HepG2 (cell line): ENCODE results near the gene RABEP1. TPM values are rescaled to one million over a fixed set of nuclear protein-coding genes. Genes with fewer than 3 reads are reported as not detected.

Experiments
- ATAC-seq: fragments of 200-7000 bp; cut with Tn5 transposase; 3 replicates; pipeline ENCODE4 v1.9.1; 2020; ENCODE audit warnings: mild to moderate bottlenecking, moderate library complexity
- BruUV-seq: library from RNA; stranded (reverse); fragments of 400-500 nt; replicated peaks from 2 replicates; lab custom pipeline; 2021; lab: Mats Ljungman, UMichigan
- CTCF ChIA-PET: fragments of 300-600 bp; formaldehyde crosslinking; extraction: SDS; loops from one replicate; lab custom pipeline; 2021; ENCODE audit warnings: low total read pairs, inconsistent platforms, low intra/inter-chr PET ratio; lab: Yijun Ruan, JAX
- POLR2A ChIA-PET: fragments of 350-600 bp; sonication (Branson Sonifier 250); formaldehyde crosslinking; loops from one replicate; lab custom pipeline; 2020; ENCODE audit warnings: antibody characterized with exemption, inconsistent platforms; lab: Yijun Ruan, JAX
- DNase-seq: peaks from one replicate; pipeline ENCODE4 v3.0.0-alpha.2; 2015; ENCODE audit warnings: low spot score
- FAIRE-seq: peaks from 3 replicates; lab custom pipeline; 2011; peaks lifted over from hg19 to GRCh38; lab: Jason Lieb, UNC
- H2AFZ ChIP-seq: one replicate; pipeline ENCODE4 v1.6.1; 2011; ENCODE audit warnings: low read length, inconsistent platforms
- H3K27ac ChIP-seq: fragments of 300-600 bp; 3 replicates; pipeline ENCODE4 v1.8.0; 2011; ENCODE audit warnings: mixed run types, mild to moderate bottlenecking, mixed read lengths, low read length, inconsistent platforms; ENCODE audit not compliant: insufficient read depth; ENCODE audit errors: extremely low read length
- H3K27me3 ChIP-seq, 2 experiments: fragments of 200-600 bp in 1 of 2; 2 replicates in 1 of 2; 3 replicates in 1 of 2; pipeline versions ENCODE4 v1.6.0 to v1.8.0; 2011; ENCODE audit warnings: low read length in 2 of 2, mild to moderate bottlenecking in 2 of 2, moderate library complexity in 2 of 2, inconsistent platforms in 1 of 2; ENCODE audit not compliant: insufficient read depth in 2 of 2, control insufficient read depth in 1 of 2
- H3K36me3 ChIP-seq, 2 experiments: fragments of 200-600 bp in 1 of 2; replicated peaks in 1 of 2; 2 replicates in 1 of 2; 3 replicates in 1 of 2; pipeline versions ENCODE4 v1.5.1 to v1.8.0; 2011; ENCODE audit warnings: low read length in 2 of 2, inconsistent platforms in 1 of 2; ENCODE audit not compliant: insufficient read depth in 2 of 2, control insufficient read depth in 1 of 2
- H3K4me1 ChIP-seq: 2 replicates; pipeline ENCODE4 v1.5.1; 2012; ENCODE audit warnings: low read length, inconsistent platforms; ENCODE audit not compliant: insufficient read depth
- H3K4me2 ChIP-seq: 2 replicates; pipeline ENCODE4 v1.6.0; 2011; ENCODE audit warnings: low read depth, low read length, inconsistent platforms
- H3K4me3 ChIP-seq, 3 experiments: fragments of 200-600 bp in 1 of 3; sonication (generic), shearing (Covaris generic) in 1 of 3; replicated peaks in 1 of 3; 2 replicates each; pipeline ENCODE4 v1.5.1; 2011 to 2016; ENCODE audit warnings: low read length in 3 of 3, inconsistent platforms in 2 of 3, low read depth in 2 of 3, mild to moderate bottlenecking in 2 of 3, control low read depth in 1 of 3, mixed read lengths in 1 of 3; ENCODE audit not compliant: insufficient read depth in 1 of 3
- H3K79me2 ChIP-seq: one replicate; pipeline ENCODE4 v1.6.1; 2011; ENCODE audit warnings: low read length, inconsistent platforms; ENCODE audit not compliant: insufficient read depth
- H3K9ac ChIP-seq: 2 replicates; pipeline ENCODE4 v1.6.0; 2011; ENCODE audit warnings: mild to moderate bottlenecking, low read depth, low read length, inconsistent platforms; ENCODE audit not compliant: insufficient read depth
- H3K9me3 ChIP-seq: 2 replicates; pipeline ENCODE4 v1.5.1; 2012; ENCODE audit warnings: mild to moderate bottlenecking, low read length
- H4K20me1 ChIP-seq: 2 replicates; pipeline ENCODE4 v1.6.0; 2011; ENCODE audit warnings: inconsistent platforms, mild to moderate bottlenecking, low read length, moderate library complexity; ENCODE audit not compliant: insufficient read depth
- CC2D1A ChIP-seq: sonication (generic); formaldehyde crosslinking; IDR thresholded peaks from 2 replicates; pipeline ENCODE4 v1.8.1; 2023; ENCODE audit warnings: mild to moderate bottlenecking, missing genetic modification reagents
- NFIC ChIP-seq: IDR thresholded peaks from 2 replicates; pipeline ENCODE4 v1.6.1; 2012; ENCODE audit warnings: mild to moderate bottlenecking, low read length, inconsistent platforms
- SALL1 ChIP-seq: sonication (generic); formaldehyde crosslinking; IDR thresholded peaks from 2 replicates; pipeline ENCODE4 v1.8.0; 2022; ENCODE audit warnings: mild to moderate bottlenecking, missing genetic modification reagents
- ZKSCAN8 ChIP-seq: IDR thresholded peaks from 2 replicates; pipeline ENCODE4 v1.6.1; 2016; ENCODE audit warnings: borderline replicate concordance, missing genetic modification reagents, missing compliant biosample characterization
- ZNF432 ChIP-seq: sonication (generic); formaldehyde crosslinking; IDR thresholded peaks from 2 replicates; pipeline ENCODE4 v1.5.0; 2020; ENCODE audit warnings: missing genetic modification reagents, mild to moderate bottlenecking, borderline replicate concordance
- WGBS: methylation state at CpG from one replicate; pipeline ENCODE4 v1.1.6; 2017; ENCODE audit warnings: low lambda C conversion rate; 5-methylcytosine and 5-hydroxymethylcytosine counted together
- in situ Hi-C: cut with HindIII; loops from 2 replicates; pipeline ENCODE4 v1.10.0; 2017; ENCODE audit warnings: low pct_unique_long_range_greater_than_20kb; ENCODE audit not compliant: extremely low pct_ligation_motif_present
- intact Hi-C: fragments of 100-400 bp; cut with micrococcal nuclease; formaldehyde crosslinking; loops from one replicate; pipeline ENCODE4 v1.10.0; 2022; ENCODE audit not compliant: unreplicated experiment
- polyA plus RNA-seq, 8 experiments: library from polyadenylated mRNA; depleted of rRNA in 3 of 8; stranded (reverse) in 7 of 8; unstranded in 1 of 8; fragments of >200 nt; fragmentation: Illumina TruSeq in 4 of 8; extraction: Trizol in 4 of 8; gene quantifications; 2 replicates each; pipeline versions ENCODE4 v1.2.1 to v1.2.3, GENCODE V29; 2011 to 2016; ENCODE audit warnings: low read depth in 4 of 8, missing spikeins in 1 of 8, mixed read lengths in 1 of 8; ENCODE audit not compliant: insufficient read depth in 1 of 8
- total RNA-seq, 5 experiments: library from RNA; depleted of rRNA; stranded (reverse); fragments of >200 nt; fragmentation: Illumina TruSeq; extraction: Trizol; gene quantifications; 2 replicates each; pipeline ENCODE4 v1.2.3, GENCODE V29; 2016; ENCODE audit warnings: low read depth in 1 of 5
- TF ChIP-seq, protein P1 (sequence below), 2 experiments: sonication (generic) in 1 of 2; formaldehyde crosslinking in 1 of 2; IDR thresholded peaks; 2 replicates each; pipeline versions ENCODE4 v1.5.1 to v1.6.1; 2011 to 2020; ENCODE audit warnings: borderline replicate concordance in 1 of 2, low read depth in 1 of 2, low read length in 1 of 2, mild to moderate bottlenecking in 1 of 2, missing genetic modification reagents in 1 of 2, moderate library complexity in 1 of 2
- TF ChIP-seq, protein P2 (sequence below): sonication (generic); formaldehyde crosslinking; IDR thresholded peaks from 2 replicates; pipeline ENCODE4 v1.9.0; 2021; ENCODE audit warnings: missing genetic modification reagents, borderline replicate concordance
- TF ChIP-seq, protein P3 (sequence below): sonication (generic); IDR thresholded peaks from 2 replicates; pipeline ENCODE4 v1.6.1; 2016; ENCODE audit warnings: low read depth, borderline replicate concordance

Gene RABEP1
- total and polyA plus RNA-seq, 2 of the 13 experiments (the other 11 are each of a cell fraction or from before 2014, with no cell fraction given): 13.7 to 41.5 TPM

DNA sequence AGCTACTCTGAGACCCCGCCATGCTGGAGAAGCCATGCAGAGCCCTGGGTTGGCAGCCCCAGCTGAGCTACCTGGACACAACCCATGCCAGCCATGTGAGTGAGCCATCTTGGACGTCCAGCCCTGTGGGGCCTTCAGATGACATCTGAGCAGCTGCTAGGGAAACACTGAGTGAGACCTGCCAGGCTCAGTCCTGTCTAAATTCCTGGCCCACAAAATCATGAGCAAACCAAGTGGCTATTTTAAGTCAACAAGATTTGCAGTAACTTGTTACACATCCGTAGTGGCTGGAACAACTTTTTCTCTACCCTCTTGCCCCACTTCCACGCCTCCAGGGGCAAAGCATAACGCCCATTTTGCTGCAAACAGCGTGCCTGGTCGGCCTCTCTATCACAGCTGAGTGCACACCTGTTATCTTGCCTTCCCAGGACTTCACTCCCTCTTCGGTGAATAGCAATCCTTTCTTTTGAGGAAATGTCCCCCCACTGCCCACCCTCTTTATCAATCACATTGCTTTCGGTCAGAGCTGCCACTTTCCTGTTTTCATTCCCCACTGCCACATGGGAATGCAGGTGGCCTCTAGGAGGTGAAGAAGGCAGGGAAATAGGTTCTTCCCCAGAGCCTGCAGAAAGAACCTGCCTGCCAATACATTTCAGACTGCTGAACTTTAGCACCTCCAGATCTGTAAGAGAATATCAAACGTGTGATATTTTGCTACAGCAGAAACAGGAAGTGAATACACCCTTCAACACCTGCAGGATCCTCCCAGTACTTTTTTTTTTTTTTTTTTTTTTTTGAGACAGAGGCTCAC is 40.0 kb upstream of the RABEP1 start:
- ChIA-PET POLR2A (interaction anchor here (0.8 kb wide), 1 partner anchor 30 kb away, joined by 3 read pairs; no protein-coding TSS in a partner anchor), CTCF (no interaction called here)
- Histone ChIP-seq H3K4me2 (peak overlapping the region; percentile 48), H3K27ac (no peak overlapping the region), H3K9ac (no peak overlapping the region), H2AFZ (peak overlapping the region; percentile 63), H3K36me3 (no peaks in the 10 kb centered on the region), H3K9me3 (no peaks in the 10 kb centered on the region), H4K20me1 (peaks cover 7% of the 10 kb centered on the region; the same call in 1 of the 2 replicates), H3K79me2 (no peaks in the 10 kb centered on the region), H3K27me3 (0 out of 5 replicates have a peak, but pooled peaks cover 0 to 2% of the 10 kb centered on the region in 2 experiments), H3K4me3 (no peak overlapping the region), H3K4me1 (peaks cover 25% of the 10 kb centered on the region)
- FAIRE-seq: no peak
- ATAC-seq: peak; percentile 28; the same call in 2 of the 3 replicates
- no peak for DNase-seq
- 10% methylated on average over 9 of the region's 10 CpGs for WGBS
- intact Hi-C loops: no loop called here
- TF ChIP-seq ZKSCAN8 (CRISPR knock-in tag) (no peak), NFIC (no peak), CC2D1A (CRISPR knock-in tag) (no peak), SALL1 (CRISPR knock-in tag) (no peak), ZNF432 (CRISPR knock-in tag) (no peak)
- TF ChIP-seq, protein P1, sequence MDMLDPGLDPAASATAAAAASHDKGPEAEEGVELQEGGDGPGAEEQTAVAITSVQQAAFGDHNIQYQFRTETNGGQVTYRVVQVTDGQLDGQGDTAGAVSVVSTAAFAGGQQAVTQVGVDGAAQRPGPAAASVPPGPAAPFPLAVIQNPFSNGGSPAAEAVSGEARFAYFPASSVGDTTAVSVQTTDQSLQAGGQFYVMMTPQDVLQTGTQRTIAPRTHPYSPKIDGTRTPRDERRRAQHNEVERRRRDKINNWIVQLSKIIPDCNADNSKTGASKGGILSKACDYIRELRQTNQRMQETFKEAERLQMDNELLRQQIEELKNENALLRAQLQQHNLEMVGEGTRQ (IDR thresholded peaks at IDR 0.05; ENCODE audit: low read depth, low read length): no peak
- TF ChIP-seq, protein P1 (CRISPR knock-in tag; IDR thresholded peaks at IDR 0.05; ENCODE audit: borderline replicate concordance): no peak
- TF ChIP-seq, protein P2, sequence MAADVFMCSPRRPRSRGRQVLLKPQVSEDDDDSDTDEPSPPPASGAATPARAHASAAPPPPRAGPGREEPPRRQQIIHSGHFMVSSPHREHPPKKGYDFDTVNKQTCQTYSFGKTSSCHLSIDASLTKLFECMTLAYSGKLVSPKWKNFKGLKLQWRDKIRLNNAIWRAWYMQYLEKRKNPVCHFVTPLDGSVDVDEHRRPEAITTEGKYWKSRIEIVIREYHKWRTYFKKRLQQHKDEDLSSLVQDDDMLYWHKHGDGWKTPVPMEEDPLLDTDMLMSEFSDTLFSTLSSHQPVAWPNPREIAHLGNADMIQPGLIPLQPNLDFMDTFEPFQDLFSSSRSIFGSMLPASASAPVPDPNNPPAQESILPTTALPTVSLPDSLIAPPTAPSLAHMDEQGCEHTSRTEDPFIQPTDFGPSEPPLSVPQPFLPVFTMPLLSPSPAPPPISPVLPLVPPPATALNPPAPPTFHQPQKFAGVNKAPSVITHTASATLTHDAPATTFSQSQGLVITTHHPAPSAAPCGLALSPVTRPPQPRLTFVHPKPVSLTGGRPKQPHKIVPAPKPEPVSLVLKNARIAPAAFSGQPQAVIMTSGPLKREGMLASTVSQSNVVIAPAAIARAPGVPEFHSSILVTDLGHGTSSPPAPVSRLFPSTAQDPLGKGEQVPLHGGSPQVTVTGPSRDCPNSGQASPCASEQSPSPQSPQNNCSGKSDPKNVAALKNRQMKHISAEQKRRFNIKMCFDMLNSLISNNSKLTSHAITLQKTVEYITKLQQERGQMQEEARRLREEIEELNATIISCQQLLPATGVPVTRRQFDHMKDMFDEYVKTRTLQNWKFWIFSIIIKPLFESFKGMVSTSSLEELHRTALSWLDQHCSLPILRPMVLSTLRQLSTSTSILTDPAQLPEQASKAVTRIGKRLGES (CRISPR knock-in tag): no peak
- TF ChIP-seq, protein P3, sequence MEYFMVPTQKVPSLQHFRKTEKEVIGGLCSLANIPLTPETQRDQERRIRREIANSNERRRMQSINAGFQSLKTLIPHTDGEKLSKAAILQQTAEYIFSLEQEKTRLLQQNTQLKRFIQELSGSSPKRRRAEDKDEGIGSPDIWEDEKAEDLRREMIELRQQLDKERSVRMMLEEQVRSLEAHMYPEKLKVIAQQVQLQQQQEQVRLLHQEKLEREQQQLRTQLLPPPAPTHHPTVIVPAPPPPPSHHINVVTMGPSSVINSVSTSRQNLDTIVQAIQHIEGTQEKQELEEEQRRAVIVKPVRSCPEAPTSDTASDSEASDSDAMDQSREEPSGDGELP: 0 out of 2 replicates have a peak, but pooled peaks have one; percentile 8
- BruUV-seq: no TSS peak
- in situ Hi-C loops: no loop called here
